Fibroblast of upper back skin (primary cell): Measurements from ENCODE around the gene IDNK.
"Not testable (repeated sequence)": the region's sequence is repeated elsewhere in the genome, so short reads cannot be mapped to it uniquely, and the experiment has no call there.

Experiments used
- DNase-seq: peaks from one replicate; pipeline ENCODE4 v3.0.0-alpha.2; 2013

IDNK gene

GRCh38 chr9:83622939-83623678 is at the start of gene IDNK:
TSS of gene IDNK (plus strand) at chr9:83623143. CDS start at chr9:83623172, 29 bp downstream.
- peak; percentile 36 for DNase-seq

DNA sequence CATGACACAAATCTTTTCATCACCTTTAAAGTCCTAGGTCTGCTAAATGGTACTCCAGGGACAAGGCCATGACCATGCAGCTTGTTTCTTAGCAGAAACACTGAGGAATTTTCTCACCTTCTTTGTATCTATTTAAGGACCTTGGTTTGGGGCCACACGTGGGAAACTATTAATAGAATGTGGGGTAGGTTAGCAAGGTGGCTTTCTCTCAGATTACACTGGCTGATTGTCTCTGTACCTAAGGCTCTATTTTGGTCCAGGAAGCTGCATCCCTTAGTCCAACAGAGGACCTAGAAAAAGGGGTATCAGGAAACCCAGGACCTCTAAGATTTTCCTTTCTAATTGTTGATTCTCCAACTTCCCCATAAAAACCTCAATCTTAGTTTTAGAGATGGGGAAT is 48.5 kb upstream of the IDNK start:
- no peak for DNase-seq

DNA sequence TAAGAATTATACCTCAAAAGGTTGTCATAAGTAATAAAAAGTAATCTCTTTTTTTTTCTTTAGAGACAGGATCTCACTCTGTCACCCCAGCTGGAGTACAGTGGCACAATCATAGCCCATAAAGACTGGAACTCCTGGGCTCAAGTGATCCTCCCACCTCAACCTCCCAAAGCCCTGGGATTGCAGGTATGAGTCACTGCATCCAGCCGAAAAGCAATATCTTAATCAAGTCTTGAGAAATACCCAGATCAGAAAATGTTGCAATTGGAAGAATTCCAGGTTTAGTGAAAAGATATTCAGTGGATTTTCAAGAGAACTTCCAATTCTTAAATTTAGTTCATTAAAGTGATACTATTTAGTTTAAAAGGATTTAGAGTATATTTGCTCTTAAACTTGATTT is 40.9 kb upstream of the IDNK start:
- peak; percentile 56 for DNase-seq

DNA sequence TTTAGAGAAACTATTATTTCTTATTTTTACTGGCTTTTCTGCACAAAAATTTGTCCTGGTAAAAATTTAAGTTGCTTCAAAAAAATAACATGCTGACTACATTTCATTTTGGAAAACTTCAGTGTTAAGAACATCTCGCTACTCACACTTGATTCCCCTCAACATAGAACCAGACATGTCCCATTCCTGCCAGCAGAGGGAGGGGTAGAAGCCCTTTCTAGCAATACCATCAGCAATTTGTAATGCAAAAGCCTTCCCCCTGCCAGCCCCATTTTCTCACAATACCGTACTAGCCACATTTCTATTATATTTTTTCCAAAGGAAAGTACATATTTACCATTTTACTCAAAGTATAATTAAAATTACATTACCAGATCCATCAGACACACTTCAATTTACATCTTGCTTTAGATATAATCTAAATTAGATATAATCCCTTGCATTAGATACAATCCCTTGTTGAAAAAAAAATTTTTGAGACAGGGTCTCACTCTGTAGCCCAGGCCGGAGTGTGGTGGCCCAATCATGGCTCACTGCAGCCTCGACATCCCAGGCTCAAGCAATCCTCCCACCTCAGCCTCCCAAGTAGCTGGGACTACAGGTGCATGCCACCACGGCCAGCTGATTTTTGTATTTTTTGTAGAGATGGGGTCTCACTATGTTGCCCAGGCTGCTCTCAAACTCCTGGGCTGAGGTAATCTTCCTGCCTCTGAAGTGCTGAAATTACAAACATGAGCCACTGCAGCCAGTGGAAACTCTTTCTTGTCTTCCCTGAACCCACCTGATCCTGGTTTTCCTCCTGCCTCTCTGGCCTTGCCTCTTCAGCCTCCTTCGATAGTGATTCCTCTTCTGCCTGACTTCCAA is 39.6 kb upstream of the IDNK start:
- peak; percentile 68 for DNase-seq

DNA sequence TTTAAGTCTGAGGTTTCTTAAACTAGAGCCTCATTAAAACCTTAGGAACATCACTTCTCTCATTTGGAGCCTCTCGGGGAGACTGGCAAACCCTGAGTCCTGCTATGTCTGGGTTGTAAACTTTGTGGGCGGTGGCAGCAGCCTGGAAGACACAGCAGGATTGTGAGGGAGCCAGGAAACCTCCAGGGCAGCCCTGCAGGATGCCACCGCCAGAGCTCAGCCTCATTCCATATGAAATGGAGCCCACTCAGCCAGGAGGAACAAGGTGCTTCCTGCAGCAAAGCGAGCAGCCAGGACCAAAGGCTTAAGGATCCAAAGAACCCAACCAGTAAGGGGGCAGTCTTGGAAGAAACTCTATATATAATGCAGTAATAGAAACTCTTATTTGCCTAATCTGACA is 37.9 kb upstream of the IDNK start:
- DNase-seq, result no peak

GRCh38 chr9:83588256-83588655 is 34.7 kb upstream of the IDNK start:
- peak; percentile 55 for DNase-seq

DNA sequence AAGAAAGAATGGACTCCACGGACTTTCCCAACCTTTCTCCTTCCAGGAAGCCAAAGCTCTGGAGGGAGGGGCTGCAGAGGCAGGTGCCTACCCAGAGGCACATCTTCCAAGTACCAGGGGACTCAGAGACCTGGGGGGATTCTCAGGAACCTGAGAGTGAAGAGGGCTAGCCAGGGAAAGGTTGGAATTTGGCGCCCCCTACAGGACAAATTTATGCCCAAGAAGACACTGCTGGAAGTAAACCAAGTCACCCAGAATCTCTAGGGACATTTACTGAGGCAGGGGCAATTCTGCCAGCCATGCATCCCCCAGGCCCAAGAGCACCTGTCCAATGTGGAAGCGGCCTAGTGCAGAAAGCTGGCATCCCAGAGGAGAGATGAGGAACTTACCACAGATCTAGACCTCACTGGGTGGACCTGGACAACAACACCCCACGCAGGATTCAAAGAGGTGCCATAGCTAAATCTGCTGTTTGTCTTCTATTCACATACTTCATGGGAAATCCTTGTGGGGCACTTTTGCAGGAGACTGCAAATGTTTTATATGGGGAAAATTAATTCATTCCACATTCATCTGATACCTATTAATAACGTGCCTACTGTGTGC is 25.9 kb upstream of the IDNK start:
- DNase-seq, result peak; percentile 26

DNA sequence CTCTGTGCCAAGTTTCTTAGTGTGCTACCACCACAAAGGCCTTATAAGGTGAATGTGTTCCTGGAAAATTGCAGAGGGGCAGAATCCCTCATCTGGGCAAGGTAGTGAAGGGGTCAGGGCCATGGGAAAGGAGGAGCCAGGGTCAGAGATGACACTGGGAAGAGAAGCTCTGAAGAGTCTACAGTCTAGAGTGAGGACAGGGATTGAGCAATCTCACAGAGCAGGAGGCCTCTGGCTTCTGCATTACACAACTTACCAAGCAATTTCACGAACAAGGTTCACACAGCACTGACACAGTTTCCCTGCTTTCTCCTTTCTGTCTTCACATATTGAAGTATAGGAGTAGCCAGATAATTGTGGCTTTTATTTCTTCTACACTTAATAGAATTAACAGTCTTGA is 24.5 kb upstream of the IDNK start:
- DNase-seq, result peak; percentile 13

GRCh38 chr9:83599071-83599470 is 23.9 kb upstream of the IDNK start:
- DNase-seq, result peak; percentile 50

DNA sequence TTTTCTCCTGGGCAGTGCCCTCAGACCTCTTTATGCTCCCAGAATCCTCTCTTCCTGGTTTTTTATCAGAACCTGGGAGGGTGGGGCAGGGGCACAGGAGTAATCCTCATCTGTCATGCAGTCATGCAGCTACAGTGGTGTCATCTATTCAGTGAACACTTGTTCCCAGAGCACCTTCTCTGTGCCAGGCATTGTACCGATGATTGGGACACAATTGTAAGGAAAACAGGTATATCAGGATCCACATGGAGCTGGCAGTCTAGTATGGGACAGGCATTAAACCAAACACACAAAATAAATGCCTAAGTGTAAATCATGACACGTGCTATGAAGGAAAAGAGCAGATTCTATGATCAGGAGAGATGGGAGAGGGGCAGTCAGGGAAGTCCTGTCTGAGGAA is 21.5 kb upstream of the IDNK start:
- DNase-seq, result no peak

- DNase-seq, result not testable (repeated sequence)
These were observed 15.3 kb upstream of the IDNK start for GRCh38 chr9:83607620-83608019.

DNA sequence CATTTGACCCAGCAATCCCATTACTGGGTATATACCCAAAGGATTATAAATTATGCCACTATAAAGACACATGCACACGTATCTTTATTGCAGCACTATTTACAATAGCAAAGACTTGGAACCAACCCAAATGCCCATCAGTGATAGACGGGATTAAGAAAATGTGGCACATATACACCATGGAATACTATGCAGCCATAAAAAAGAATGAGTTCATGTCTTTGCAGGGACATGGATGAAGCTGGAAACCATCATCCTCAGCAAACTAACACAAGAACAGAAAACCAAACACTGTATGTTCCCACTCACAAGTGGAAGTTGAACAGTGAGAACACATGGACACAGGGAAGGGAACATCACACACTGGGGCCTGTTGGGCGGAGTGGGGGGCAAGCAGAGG is 9.6 kb upstream of the IDNK start:
- not testable (repeated sequence) for DNase-seq

DNA sequence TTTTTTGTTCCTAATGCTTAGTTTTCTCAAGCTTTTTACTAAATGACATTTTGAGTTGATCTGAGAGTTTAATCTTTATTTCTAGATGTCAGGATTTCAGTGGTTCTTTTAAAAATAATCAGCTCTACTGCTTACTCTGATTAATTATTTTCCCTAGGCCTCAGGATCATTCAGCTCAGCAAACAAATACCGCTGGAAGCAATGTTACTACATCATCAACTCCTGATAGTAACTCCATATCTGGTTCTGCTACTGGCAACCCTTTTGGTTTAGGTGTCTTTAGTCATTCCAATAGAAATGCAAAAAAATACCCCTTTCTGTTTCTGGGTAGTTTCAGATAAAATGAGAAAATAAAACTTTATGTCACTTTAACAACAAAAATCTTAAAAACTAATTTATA is 5.6 kb upstream of the IDNK start:
- DNase-seq, result no peak

GRCh38 chr9:83620841-83621636 is 1.9 kb upstream of the IDNK start:
- peak; percentile 34 for DNase-seq

GRCh38 chr9:83622433-83622938 is 457 bp upstream of the IDNK start:
- DNase-seq, result no peak

GRCh38 chr9:83623679-83624076 is 735 bp downstream of the IDNK start:
- no peak for DNase-seq

DNA sequence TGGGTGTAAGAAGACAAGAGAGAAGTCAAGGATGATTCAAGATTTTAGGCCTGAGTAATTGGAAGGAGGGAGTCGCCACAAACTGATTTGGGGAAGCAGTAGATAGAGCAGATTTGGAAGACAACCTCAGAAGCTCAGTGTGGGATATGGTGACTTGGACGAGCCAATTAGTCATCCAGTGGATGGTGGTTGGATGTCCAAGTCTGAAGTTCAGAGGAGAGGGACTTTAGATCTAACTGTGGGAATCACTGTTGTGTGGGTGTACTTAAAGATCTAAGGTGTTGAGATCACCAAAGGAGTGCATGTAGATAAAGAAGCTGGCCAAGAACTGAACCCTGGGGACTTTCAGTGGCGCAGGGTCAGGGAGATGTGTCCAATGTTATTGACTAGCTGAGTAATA is 2.2 kb downstream of the IDNK start:
- DNase-seq, result no peak

- DNase-seq, result no peak
These were observed 5.6 kb downstream of the IDNK start for GRCh38 chr9:83628540-83628939.

GRCh38 chr9:83629433-83630104 is 6.6 kb downstream of the IDNK start:
- DNase-seq, result no peak

GRCh38 chr9:83630938-83631457 is 8.1 kb downstream of the IDNK start:
- DNase-seq, result no peak

GRCh38 chr9:83633255-83633654 is 10.3 kb downstream of the IDNK start:
- DNase-seq, result no peak

GRCh38 chr9:83633676-83634075 is 10.7 kb downstream of the IDNK start:
- DNase-seq, result no peak
